Smooth muscle cell (in vitro differentiated cells): Measurements from ENCODE around the gene CDK14. TPM values are rescaled to one million over a fixed set of nuclear protein-coding genes. Genes with fewer than 3 reads are reported as not detected.

Experiments used
- DNase-seq: peaks from one replicate; lab custom pipeline; 2025; ENCODE audit not compliant: unreplicated experiment; lab: John Stamatoyannopoulos, UW
- H2AFZ ChIP-seq: fragments of 200-600 bp; sonication (generic); 2 replicates; pipeline ENCODE4 v1.6.0; 2016; ENCODE audit warnings: antibody characterized with exemption, low read depth, mild to moderate bottlenecking
- H3F3A ChIP-seq: fragments of 200-600 bp; sonication (generic); 2 replicates; pipeline ENCODE4 v1.6.0; 2017; ENCODE audit warnings: antibody characterized with exemption, low read depth
- H3K27ac ChIP-seq: fragments of 200-600 bp; sonication (generic); 2 replicates; pipeline ENCODE4 v1.5.1; 2016; ENCODE audit warnings: low read depth, mild to moderate bottlenecking
- H3K27me3 ChIP-seq: fragments of 200-600 bp; sonication (generic); 2 replicates; pipeline ENCODE4 v1.6.1; 2016; ENCODE audit warnings: low read depth, mild to moderate bottlenecking
- H3K36me3 ChIP-seq: fragments of 200-600 bp; sonication (generic); 2 replicates; pipeline ENCODE4 v1.5.1; 2016; ENCODE audit warnings: low read depth
- H3K4me1 ChIP-seq: fragments of 200-600 bp; sonication (generic); 2 replicates; pipeline ENCODE4 v1.5.1; 2016; ENCODE audit warnings: low read depth
- H3K4me2 ChIP-seq: fragments of 200-600 bp; sonication (generic); 2 replicates; pipeline ENCODE4 v1.6.0; 2016; ENCODE audit warnings: mild to moderate bottlenecking
- H3K4me3 ChIP-seq: fragments of 200-600 bp; sonication (generic); 2 replicates; pipeline ENCODE4 v1.5.1; 2016; ENCODE audit warnings: mild to moderate bottlenecking
- H3K79me2 ChIP-seq: fragments of 200-600 bp; sonication (generic); 2 replicates; pipeline ENCODE4 v1.6.0; 2016; ENCODE audit warnings: low read depth, mild to moderate bottlenecking
- H3K9ac ChIP-seq: fragments of 200-600 bp; sonication (generic); 2 replicates; pipeline ENCODE4 v1.6.0; 2016; ENCODE audit warnings: low read depth
- H3K9me3 ChIP-seq: fragments of 200-600 bp; sonication (generic); replicated peaks from 2 replicates; pipeline ENCODE4 v1.5.1; 2016; ENCODE audit warnings: low read depth
- H4K20me1 ChIP-seq: fragments of 200-600 bp; sonication (generic); 2 replicates; pipeline ENCODE4 v1.6.0; 2016; ENCODE audit warnings: low read depth
- CTCF ChIP-seq: fragments of 200-600 bp; sonication (generic); IDR thresholded peaks from 2 replicates; pipeline ENCODE4 v1.5.1; 2017; ENCODE audit warnings: borderline replicate concordance, mild to moderate bottlenecking, antibody characterized with exemption; ENCODE audit not compliant: insufficient read depth, poor library complexity, severe bottlenecking
- WGBS: methylation state at CpG from one replicate; pipeline ENCODE4 v1.1.7; 2016; ENCODE audit warnings: low lambda C conversion rate; 5-methylcytosine and 5-hydroxymethylcytosine counted together
- polyA plus RNA-seq: library from polyadenylated mRNA; unstranded; fragments of >200 nt; fragmentation: Nextera tagmentation; extraction: Ambion mirVana; gene quantifications from 2 replicates; pipeline ENCODE4 v1.2.1, GENCODE V29; 2016
- total RNA-seq: library from RNA; depleted of rRNA; stranded (reverse); fragments of >200 nt; gene quantifications from 2 replicates; pipeline ENCODE4 v1.2.3, GENCODE V29; 2014

The CDK14 gene
- total and polyA plus RNA-seq, 2 experiments from 2014 or later: 4.1 to 5.3 TPM

- H3K9me3 ChIP-seq: no peaks in the 10 kb centered on the region
- no peaks in the 10 kb centered on the region for H3K4me1 ChIP-seq
- DNase-seq: no peak
- H3K9ac ChIP-seq: no peak overlapping the region
- H2AFZ ChIP-seq: no peak overlapping the region
- no peaks in the 10 kb centered on the region for H3F3A ChIP-seq
- H3K4me3 ChIP-seq: no peak overlapping the region
- TF ChIP-seq CTCF: no peak
- H3K4me2 ChIP-seq: no peak overlapping the region
- 95% methylated on average over 1 of the region's 1 CpG for WGBS
- H3K27ac ChIP-seq: no peak overlapping the region
- no peaks in the 10 kb centered on the region for H3K36me3 ChIP-seq
- H3K27me3 ChIP-seq: no peaks in the 10 kb centered on the region
- no peaks in the 10 kb centered on the region for H4K20me1 ChIP-seq
- H3K79me2 ChIP-seq: no peaks in the 10 kb centered on the region
Measured at GRCh38 chr7:90961037-90961725, 365.1 kb downstream of the CDK14 start.

GRCh38 chr7:90965211-90965610 lies 369.1 kb downstream of the CDK14 start:
- no peak overlapping the region for H3K9ac ChIP-seq
- H3K9me3 ChIP-seq: no peaks in the 10 kb centered on the region
- H3K27ac ChIP-seq: no peak overlapping the region
- H3K79me2 ChIP-seq: no peaks in the 10 kb centered on the region
- H3K4me2 ChIP-seq: no peak overlapping the region
- H2AFZ ChIP-seq: no peak overlapping the region
- WGBS: 96% methylated on average over 2 of the region's 2 CpGs
- DNase-seq: no peak
- no peaks in the 10 kb centered on the region for H3F3A ChIP-seq
- no peaks in the 10 kb centered on the region for H3K36me3 ChIP-seq
- H3K4me1 ChIP-seq: no peaks in the 10 kb centered on the region
- no peaks in the 10 kb centered on the region for H4K20me1 ChIP-seq
- no peaks in the 10 kb centered on the region for H3K27me3 ChIP-seq
- TF ChIP-seq CTCF: no peak
- no peak overlapping the region for H3K4me3 ChIP-seq

GRCh38 chr7:90966346-90966745 lies 370.2 kb downstream of the CDK14 start:
- H3K27me3 ChIP-seq: no peaks in the 10 kb centered on the region
- no peaks in the 10 kb centered on the region for H3F3A ChIP-seq
- H4K20me1 ChIP-seq: no peaks in the 10 kb centered on the region
- no peak overlapping the region for H3K27ac ChIP-seq
- H2AFZ ChIP-seq: no peak overlapping the region
- no peak for DNase-seq
- H3K4me1 ChIP-seq: no peaks in the 10 kb centered on the region
- H3K9me3 ChIP-seq: no peaks in the 10 kb centered on the region
- no peaks in the 10 kb centered on the region for H3K36me3 ChIP-seq
- TF ChIP-seq CTCF: no peak
- no peaks in the 10 kb centered on the region for H3K79me2 ChIP-seq
- no peak overlapping the region for H3K4me2 ChIP-seq
- no peak overlapping the region for H3K9ac ChIP-seq
- no peak overlapping the region for H3K4me3 ChIP-seq
- WGBS: 89% methylated on average over 1 of the region's 1 CpG

- H3K27me3 ChIP-seq: no peaks in the 10 kb centered on the region
- TF ChIP-seq CTCF: no peak
- DNase-seq: no peak
- H3K36me3 ChIP-seq: no peaks in the 10 kb centered on the region
- H3K4me3 ChIP-seq: no peak overlapping the region
- no peak overlapping the region for H3K9ac ChIP-seq
- no peaks in the 10 kb centered on the region for H3K4me1 ChIP-seq
- no peaks in the 10 kb centered on the region for H4K20me1 ChIP-seq
- H3K9me3 ChIP-seq: peaks cover 4% of the 10 kb centered on the region
- no peak overlapping the region for H2AFZ ChIP-seq
- H3K4me2 ChIP-seq: no peak overlapping the region
- H3K79me2 ChIP-seq: no peaks in the 10 kb centered on the region
- H3F3A ChIP-seq: no peaks in the 10 kb centered on the region
- 98% methylated on average over 4 of the region's 4 CpGs for WGBS
- H3K27ac ChIP-seq: no peak overlapping the region
Measured at GRCh38 chr7:90968871-90969270, 372.8 kb downstream of the CDK14 start.
